CD14-positive monocyte (primary cell): ENCODE results near the gene PRICKLE1. TPM values are rescaled to one million over a fixed set of nuclear protein-coding genes. Genes with fewer than 3 reads are reported as not detected.

Experiments
- DNase-seq, 3 donors: peaks; one replicate each; pipeline ENCODE4 v3.0.0-alpha.2; 2011 to 2022
- H2AFZ ChIP-seq: 2 replicates; pipeline ENCODE4 v1.6.0; 2012; ENCODE audit warnings: mild to moderate bottlenecking, low read depth, low read length, inconsistent platforms; ENCODE audit not compliant: insufficient read depth, poor library complexity, severe bottlenecking
- H3K27ac ChIP-seq, 2 donors: 1 replicate in 1 of 2; 2 replicates in 1 of 2; pipeline ENCODE4 v1.5.1; 2012 to 2013; ENCODE audit warnings: low read length in 2 of 2, control low read depth in 1 of 2, inconsistent platforms in 1 of 2, low read depth in 1 of 2, mild to moderate bottlenecking in 1 of 2
- H3K27me3 ChIP-seq, 2 donors: one replicate each; pipeline versions ENCODE4 v1.6.0 to v1.6.1; 2011 to 2013; ENCODE audit warnings: low read length in 2 of 2; ENCODE audit not compliant: control insufficient read depth in 2 of 2, insufficient read depth in 2 of 2
- H3K36me3 ChIP-seq, 2 donors: replicated peaks in 1 of 2; 1 replicate in 1 of 2; 2 replicates in 1 of 2; pipeline versions ENCODE4 v1.5.1 to v1.6.1; 2012 to 2013; ENCODE audit warnings: low read length in 2 of 2, control low read depth in 1 of 2, inconsistent platforms in 1 of 2, mild to moderate bottlenecking in 1 of 2; ENCODE audit not compliant: insufficient read depth in 2 of 2, control insufficient read depth in 1 of 2
- H3K4me1 ChIP-seq, 2 donors: 1 replicate in 1 of 2; 2 replicates in 1 of 2; pipeline versions ENCODE4 v1.5.1 to v1.6.1; 2012 to 2013; ENCODE audit warnings: low read length in 2 of 2, control low read depth in 1 of 2, inconsistent platforms in 1 of 2, mild to moderate bottlenecking in 1 of 2, moderate library complexity in 1 of 2; ENCODE audit not compliant: insufficient read depth in 2 of 2, control insufficient read depth in 1 of 2
- H3K4me2 ChIP-seq: replicated peaks from 2 replicates; pipeline ENCODE3; 2012; ENCODE audit warnings: low read length, moderate library complexity, mild to moderate bottlenecking; ENCODE audit not compliant: poor library complexity, severe bottlenecking; ENCODE audit errors: extremely low read depth
- H3K4me3 ChIP-seq, 3 experiments: fragments of 200-600 bp in 1 of 3; sonication (generic) in 1 of 3; replicated peaks in 1 of 3; 1 replicate in 2 of 3; 2 replicates in 1 of 3; pipeline ENCODE4 v1.5.1; 2011 to 2013; ENCODE audit warnings: low read length in 3 of 3, mild to moderate bottlenecking in 3 of 3, control low read depth in 2 of 3, low read depth in 2 of 3, inconsistent platforms in 1 of 3, moderate library complexity in 1 of 3
- H3K79me2 ChIP-seq: 2 replicates; pipeline ENCODE4 v1.6.0; 2012; ENCODE audit warnings: mild to moderate bottlenecking, control low read depth, inconsistent platforms, low read length, moderate library complexity; ENCODE audit not compliant: insufficient read depth
- H3K9ac ChIP-seq: 2 replicates; pipeline ENCODE4 v1.6.0; 2017; ENCODE audit warnings: low read length, mild to moderate bottlenecking; ENCODE audit not compliant: insufficient read depth, poor library complexity, severe bottlenecking
- H3K9me3 ChIP-seq, 2 donors: replicated peaks in 1 of 2; 1 replicate in 1 of 2; 2 replicates in 1 of 2; pipeline versions ENCODE4 v1.5.1 to v1.6.1; 2012 to 2013; ENCODE audit warnings: low read length in 2 of 2, control low read depth in 1 of 2; ENCODE audit not compliant: control insufficient read depth in 1 of 2, insufficient read depth in 1 of 2
- H4K20me1 ChIP-seq: 2 replicates; pipeline ENCODE4 v1.6.0; 2012; ENCODE audit warnings: mild to moderate bottlenecking, low read length, control low read depth, moderate library complexity; ENCODE audit not compliant: insufficient read depth
- H3K27ac Mint-ChIP-seq, 7 donors: one replicate each; pipeline ENCODE4 v1.8.0; 2020; ENCODE audit warnings: mild to moderate bottlenecking in 7 of 7, mixed read lengths in 7 of 7, moderate library complexity in 6 of 7, inconsistent platforms in 2 of 7
- H3K27me3 Mint-ChIP-seq, 3 donors: one replicate each; pipeline ENCODE4 v1.8.0; 2021 to 2022; ENCODE audit warnings: low read depth in 3 of 3, mild to moderate bottlenecking in 3 of 3, mixed read lengths in 3 of 3, moderate library complexity in 3 of 3, inconsistent platforms in 1 of 3
- H3K36me3 Mint-ChIP-seq, 2 donors: one replicate each; pipeline ENCODE4 v1.8.0; 2020; ENCODE audit warnings: mixed read lengths in 2 of 2, inconsistent platforms in 1 of 2, mild to moderate bottlenecking in 1 of 2
- H3K4me1 Mint-ChIP-seq: one replicate; pipeline ENCODE4 v1.8.0; 2020; ENCODE audit warnings: mild to moderate bottlenecking, mixed read lengths
- H3K4me3 Mint-ChIP-seq, 2 donors: one replicate each; pipeline ENCODE4 v1.8.0; 2020; ENCODE audit warnings: mild to moderate bottlenecking in 2 of 2, mixed read lengths in 2 of 2, moderate library complexity in 1 of 2
- H3K9me3 Mint-ChIP-seq, 7 donors: one replicate each; pipeline ENCODE4 v1.8.0; 2020 to 2022; ENCODE audit warnings: mixed read lengths in 7 of 7, mild to moderate bottlenecking in 6 of 7, moderate library complexity in 6 of 7, inconsistent platforms in 2 of 7
- WGBS: methylation state at CpG from one replicate; pipeline ENCODE4 v1.1.5; 2013; ENCODE audit warnings: missing lambda C conversion rate; ENCODE audit not compliant: insufficient coverage; 5-methylcytosine and 5-hydroxymethylcytosine counted together
- intact Hi-C, 2 donors: fragments of 100-400 bp; cut with micrococcal nuclease; formaldehyde crosslinking; loops; one replicate each; pipeline versions ENCODE4 v1.15.0 to v1.15.1; 2023
- polyA plus RNA-seq, 3 donors: library from polyadenylated mRNA; depleted of rRNA in 1 of 3; unstranded in 2 of 3; stranded (reverse) in 1 of 3; fragments of 300-500 nt in 2 of 3; fragments of >200 nt in 1 of 3; fragmentation: Illumina TruSeq in 2 of 3; gene quantifications; 1 replicate in 2 of 3; 2 replicates in 1 of 3; pipeline ENCODE4 v1.2.3, GENCODE V29; 2012 to 2021
- TF ChIP-seq, protein P1 (sequence below): fragments of 200-600 bp; IDR thresholded peaks from one replicate; pipeline ENCODE4 v1.8.0; 2022; ENCODE audit warnings: antibody characterized with exemption, mild to moderate bottlenecking

PRICKLE1 gene
- polyA plus RNA-seq, 3 donors, result 1.3 to 5.1 (median 2.6) TPM

DNA sequence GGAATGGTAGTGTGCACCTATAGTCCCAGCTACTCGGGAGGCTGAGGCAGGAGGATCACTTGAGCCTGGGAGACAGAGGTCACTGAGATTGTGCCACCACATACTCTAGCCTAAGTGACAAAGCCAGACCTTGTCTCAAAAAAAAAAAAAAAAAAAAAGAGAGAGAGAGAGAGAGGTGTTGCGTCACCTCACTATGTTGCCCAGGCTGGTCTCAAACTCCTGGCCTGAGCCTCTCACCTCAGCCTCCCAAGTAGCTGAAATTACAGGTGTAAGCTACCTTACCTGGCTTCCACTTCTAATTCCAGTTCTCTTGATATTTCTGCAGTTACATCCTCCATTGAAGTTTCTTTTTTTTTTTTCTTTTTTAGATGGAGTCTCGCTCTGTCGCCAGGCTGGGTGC lies 94.3 kb downstream of the PRICKLE1 start:
- no peak overlapping the region for H3K27ac Mint-ChIP-seq
- intact Hi-C loops, result no loop called here

DNA sequence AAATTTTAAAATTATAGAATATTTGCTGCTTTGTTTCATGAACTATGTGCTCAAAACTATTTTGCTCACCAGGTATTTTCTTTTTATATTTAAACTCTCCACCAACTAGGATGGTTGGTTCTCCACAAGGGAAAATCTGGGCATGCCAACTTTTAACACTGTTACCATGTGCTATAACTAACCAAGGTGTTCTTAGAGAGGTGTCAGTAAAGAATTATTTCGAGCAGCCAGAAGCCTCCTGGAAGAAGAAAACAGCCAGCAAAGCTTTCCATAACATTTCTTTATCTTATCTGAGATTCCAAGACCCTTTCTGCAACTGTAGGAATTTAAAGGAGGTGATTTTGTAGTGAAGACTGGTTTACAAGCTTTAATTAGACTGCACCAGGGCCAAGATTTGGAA lies 97.3 kb downstream of the PRICKLE1 start:
- no peaks in the 10 kb centered on the region for H4K20me1 ChIP-seq
- H3K9me3 ChIP-seq, result no peaks in the 10 kb centered on the region
- Mint-ChIP-seq H3K36me3 (no peaks in the 10 kb centered on the region), H3K27me3 (peaks cover 4 to 14% (median 13%) of the 10 kb centered on the region in 3 donors), H3K9me3 (peaks cover 0 to 3% (median 0%) of the 10 kb centered on the region in 7 donors), H3K4me1 (no peaks in the 10 kb centered on the region), H3K27ac (no peak overlapping the region), H3K4me3 (no peak overlapping the region)
- no peak overlapping the region for H3K9ac ChIP-seq
- DNase-seq, result no peak
- no peak overlapping the region for H3K4me2 ChIP-seq
- no peak overlapping the region for H3K4me3 ChIP-seq
- TF ChIP-seq, protein P1, sequence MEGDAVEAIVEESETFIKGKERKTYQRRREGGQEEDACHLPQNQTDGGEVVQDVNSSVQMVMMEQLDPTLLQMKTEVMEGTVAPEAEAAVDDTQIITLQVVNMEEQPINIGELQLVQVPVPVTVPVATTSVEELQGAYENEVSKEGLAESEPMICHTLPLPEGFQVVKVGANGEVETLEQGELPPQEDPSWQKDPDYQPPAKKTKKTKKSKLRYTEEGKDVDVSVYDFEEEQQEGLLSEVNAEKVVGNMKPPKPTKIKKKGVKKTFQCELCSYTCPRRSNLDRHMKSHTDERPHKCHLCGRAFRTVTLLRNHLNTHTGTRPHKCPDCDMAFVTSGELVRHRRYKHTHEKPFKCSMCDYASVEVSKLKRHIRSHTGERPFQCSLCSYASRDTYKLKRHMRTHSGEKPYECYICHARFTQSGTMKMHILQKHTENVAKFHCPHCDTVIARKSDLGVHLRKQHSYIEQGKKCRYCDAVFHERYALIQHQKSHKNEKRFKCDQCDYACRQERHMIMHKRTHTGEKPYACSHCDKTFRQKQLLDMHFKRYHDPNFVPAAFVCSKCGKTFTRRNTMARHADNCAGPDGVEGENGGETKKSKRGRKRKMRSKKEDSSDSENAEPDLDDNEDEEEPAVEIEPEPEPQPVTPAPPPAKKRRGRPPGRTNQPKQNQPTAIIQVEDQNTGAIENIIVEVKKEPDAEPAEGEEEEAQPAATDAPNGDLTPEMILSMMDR, result no peak
- no peak overlapping the region for H3K27ac ChIP-seq
- H3K4me1 ChIP-seq, result no peaks in the 10 kb centered on the region
- WGBS, result no CpG with 5 or more reads among the region's 1 CpG
- intact Hi-C loops, result no loop called here
- H3K27me3 ChIP-seq, result peaks cover 1 to 3% of the 10 kb centered on the region in 2 donors
- no peaks in the 10 kb centered on the region for H3K79me2 ChIP-seq
- no peak overlapping the region for H2AFZ ChIP-seq
- H3K36me3 ChIP-seq, result no peaks in the 10 kb centered on the region

More for the DNA sequence above, 94.3 kb downstream of the PRICKLE1 start:
- Mint-ChIP-seq H3K4me1 (no peaks in the 10 kb centered on the region), H3K4me3 (no peak overlapping the region), H3K36me3 (no peaks in the 10 kb centered on the region), H3K27me3 (peaks cover 1 to 3% (median 2%) of the 10 kb centered on the region in 3 donors), H3K9me3 (peaks cover 0 to 3% (median 0%) of the 10 kb centered on the region in 7 donors)
- Histone ChIP-seq H3K9ac (no peak overlapping the region), H2AFZ (no peak overlapping the region), H3K79me2 (no peaks in the 10 kb centered on the region), H3K27me3 (no peaks in the 10 kb centered on the region), H3K4me1 (no peaks in the 10 kb centered on the region), H3K27ac (no peak overlapping the region), H3K4me2 (no peak overlapping the region), H3K36me3 (no peaks in the 10 kb centered on the region), H3K4me3 (no peak overlapping the region), H4K20me1 (no peaks in the 10 kb centered on the region), H3K9me3 (no peaks in the 10 kb centered on the region)
- DNase-seq, result no peak
- TF ChIP-seq, protein P1, result no peak
- 49% methylated on average over 2 of the region's 4 CpGs for WGBS
